ENCODE measurements around the gene DAPP1. TPM values are rescaled to one million over a fixed set of nuclear protein-coding genes. Genes with fewer than 3 reads are reported as not detected.

Gene DAPP1
- total and polyA plus RNA-seq, 2 of the 4 experiments (the other 2 are of a cell fraction), result not detected

GRCh38 chr4:99784842-99785241, 31.8 kb upstream of the DAPP1 start:
- ChIA-PET POLR2A (ENCODE audit: unreplicated experiment) (no interaction called here), CTCF (no interaction called here)
- in situ Hi-C loops (cut with MboI; ENCODE audit: low sequenced_read_pairs) (no loop called here), intact Hi-C loops (cut with micrococcal nuclease) (no loop called here), dilution Hi-C loops (cut with HindIII; ENCODE audit: low sequenced_read_pairs, unreplicated experiment) (no loop called here)
- Histone ChIP-seq H3K4ac (ENCODE audit: low read depth, low read length) (no peak overlapping the region), H3K56ac (ENCODE audit: extremely low read depth, insufficient read depth, low read length) (no peak overlapping the region), H2AK5ac (ENCODE audit: low read depth, low read length) (no peak overlapping the region), H3K4me2 (ENCODE audit: low read depth, low read length) (no peak overlapping the region), H2BK5ac (ENCODE audit: low read depth, low read length, poor library complexity, severe bottlenecking) (no peak overlapping the region), H3K9me3 (ENCODE audit: control insufficient read depth, insufficient read depth, low read length) (no peaks in the 10 kb centered on the region), H3K14ac (replicated peaks; ENCODE audit: low read depth, low read length) (no peak overlapping the region), H3K27me3 (ENCODE audit: control insufficient read depth, insufficient read depth, low read length) (no peaks in the 10 kb centered on the region; the same call in 1 of the 2 replicates), H3K4me1 (ENCODE audit: control insufficient read depth, insufficient read depth, low read length) (no peaks in the 10 kb centered on the region), H4K91ac (ENCODE audit: insufficient read depth, low read depth, low read length) (no peak overlapping the region), H4K5ac (ENCODE audit: low read depth, low read length) (no peak overlapping the region), H2BK120ac (ENCODE audit: low read depth, low read length) (no peak overlapping the region), H3K23ac (ENCODE audit: low read depth, low read length) (no peak overlapping the region), H3K9ac (ENCODE audit: low read depth, low read length) (no peak overlapping the region), H2AK9ac (replicated peaks; ENCODE audit: low read depth, low read length, poor library complexity) (no peak overlapping the region), H3K27ac (ENCODE audit: insufficient read depth, low read length) (no peak overlapping the region), H4K8ac (ENCODE audit: low read depth in 2 of 2, low read length in 2 of 2) (no peak overlapping the region), H2AFZ (replicated peaks; ENCODE audit: low read length, poor library complexity) (no peak overlapping the region), H2BK20ac (ENCODE audit: low read depth, low read length) (no peak overlapping the region), H3K4me3 (ENCODE audit: insufficient read depth, low read depth, low read length) (no peak overlapping the region), H3K79me1 (ENCODE audit: low read depth in 1 of 2, low read length in 2 of 2) (no peaks in the 10 kb centered on the region), H4K20me1 (ENCODE audit: insufficient read depth, low read length) (no peaks in the 10 kb centered on the region), H3K18ac (ENCODE audit: low read depth, low read length) (no peak overlapping the region), H3K9me1 (ENCODE audit: insufficient read depth, low read length) (no peaks in the 10 kb centered on the region), H3K36me3 (ENCODE audit: control insufficient read depth, insufficient read depth, low read length) (no peaks in the 10 kb centered on the region), H2BK15ac (ENCODE audit: low read depth, low read length) (no peak overlapping the region)
- WGBS, 2 experiments (ENCODE audit: extremely low coverage in 2 of 2, insufficient read length in 1 of 2), result 90% methylated on average over 2 of the region's 3 CpGs; no CpG with 5 or more reads in 1 of the 2 experiments
- TF ChIP-seq CTCF (conservative IDR thresholded peaks at IDR 0.05; ENCODE audit: low read depth, low read length) (no peak), FOS (IDR thresholded peaks at IDR 0.05; ENCODE audit: low read depth, low read length) (no peak), MAFK (IDR thresholded peaks at IDR 0.05; ENCODE audit: low read depth, low read length) (no peak), SMC3 (IDR thresholded peaks at IDR 0.05; ENCODE audit: low read depth, low read length) (no peak), RCOR1 (IDR thresholded peaks at IDR 0.05; ENCODE audit: insufficient replicate concordance, low read length) (no peak), MAZ (IDR thresholded peaks at IDR 0.05; ENCODE audit: borderline replicate concordance, low read depth, low read length) (no peak), RAD21 (IDR thresholded peaks at IDR 0.05; ENCODE audit: low read length) (no peak), NFE2L2 (IDR thresholded peaks at IDR 0.05; ENCODE audit: low read depth, low read length) (no peak), CHD1 (IDR thresholded peaks at IDR 0.05; ENCODE audit: low read depth, low read length) (no peak), MXI1 (IDR thresholded peaks at IDR 0.05; ENCODE audit: borderline replicate concordance, low read depth, low read length) (no peak), CEBPB (IDR thresholded peaks at IDR 0.05; ENCODE audit: low read depth, low read length) (no peak), USF2 (IDR thresholded peaks at IDR 0.05; ENCODE audit: low read depth, low read length) (no peak), POLR2A (IDR thresholded peaks at IDR 0.05; ENCODE audit: low read depth, low read length) (no peak), RFX5 (IDR thresholded peaks at IDR 0.05; ENCODE audit: low read depth, low read length) (no peak), BHLHE40 (IDR thresholded peaks at IDR 0.05; ENCODE audit: low read depth, low read length) (no peak), ELK1 (IDR thresholded peaks at IDR 0.05; ENCODE audit: borderline replicate concordance, low read depth, low read length) (no peak)
- DNase-seq (no peak), ATAC-seq (ENCODE audit: low read depth) (no peak)
- no TSS peak for BruUV-seq (replicated peaks)
